Brain pericyte (primary cell): ENCODE results near the gene ALDH7A1.

Source experiments
- DNase-seq: peaks from one replicate; pipeline ENCODE4 v3.0.0-alpha.2; 2012; ENCODE audit warnings: low read depth, low spot score

ALDH7A1 gene

GRCh38 chr5:126509339-126509738 lies 85.7 kb downstream of the ALDH7A1 start:
- no peak for DNase-seq

- no peak for DNase-seq
Measured at GRCh38 chr5:126508962-126509279, 86.1 kb downstream of the ALDH7A1 start.

- no peak for DNase-seq
Measured at GRCh38 chr5:126508251-126508961, 86.6 kb downstream of the ALDH7A1 start.

GRCh38 chr5:126506079-126506478 lies 88.9 kb downstream of the ALDH7A1 start:
- DNase-seq: no peak

- DNase-seq: no peak
Measured at GRCh38 chr5:126503602-126504104, 91.4 kb downstream of the ALDH7A1 start.

GRCh38 chr5:126501448-126501847 lies 93.6 kb downstream of the ALDH7A1 start:
- no peak for DNase-seq

GRCh38 chr5:126499853-126500342 lies 95.1 kb downstream of the ALDH7A1 start:
- no peak for DNase-seq

GRCh38 chr5:126499278-126499677 lies 95.7 kb downstream of the ALDH7A1 start:
- no peak for DNase-seq

GRCh38 chr5:126497506-126497905 lies 97.5 kb downstream of the ALDH7A1 start:
- DNase-seq: no peak

- DNase-seq: no peak
Measured at GRCh38 chr5:126494393-126494792, 100.6 kb downstream of the ALDH7A1 start.

GRCh38 chr5:126492939-126493338 lies 102.1 kb downstream of the ALDH7A1 start:
- DNase-seq: no peak

- peak; percentile 92 for DNase-seq
Measured at GRCh38 chr5:126490167-126490940, 104.7 kb downstream of the ALDH7A1 start.

GRCh38 chr5:126488443-126489065 lies 106.5 kb downstream of the ALDH7A1 start:
- DNase-seq: no peak

GRCh38 chr5:126487596-126487995 lies 107.4 kb downstream of the ALDH7A1 start:
- no peak for DNase-seq

GRCh38 chr5:126486332-126486731 lies 108.7 kb downstream of the ALDH7A1 start:
- DNase-seq: no peak

- no peak for DNase-seq
Measured at GRCh38 chr5:126484253-126484652, 110.8 kb downstream of the ALDH7A1 start.

- no peak for DNase-seq
Measured at GRCh38 chr5:126483156-126483555, 111.9 kb downstream of the ALDH7A1 start.

GRCh38 chr5:126482591-126482990 lies 112.4 kb downstream of the ALDH7A1 start:
- DNase-seq: no peak

GRCh38 chr5:126481243-126481642 lies 113.8 kb downstream of the ALDH7A1 start:
- DNase-seq: no peak
